HG02763 (cell line): ENCODE measurements around the gene NFAM1.

Experiments used
- ATAC-seq: cut with Tn5 transposase; IDR thresholded peaks from one replicate; pipeline ENCODE4 v1.9.1; 2021; ENCODE audit warnings: mild to moderate bottlenecking, moderate library complexity; ENCODE audit not compliant: unreplicated experiment

NFAM1 gene

DNA sequence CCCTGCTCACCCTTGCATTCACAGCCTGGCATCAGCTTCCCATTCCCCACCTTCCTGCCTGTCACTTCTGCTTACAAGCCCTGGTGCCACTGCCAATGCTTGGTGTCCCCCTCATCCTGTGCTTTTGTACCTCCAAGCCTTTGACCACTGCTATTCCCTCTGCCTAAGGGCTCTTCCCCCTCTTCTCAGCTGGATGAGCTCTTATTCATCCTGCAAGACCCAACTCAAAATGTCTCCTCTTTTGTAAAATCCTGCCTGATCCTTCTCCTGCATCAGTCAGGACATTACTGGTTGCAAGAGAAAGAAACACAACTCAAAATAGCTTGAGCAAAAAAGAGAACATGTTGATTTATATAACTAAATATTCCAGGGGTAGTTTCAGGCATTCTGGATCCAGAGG, 94.8 kb downstream of the NFAM1 start:
- no peak for ATAC-seq

DNA sequence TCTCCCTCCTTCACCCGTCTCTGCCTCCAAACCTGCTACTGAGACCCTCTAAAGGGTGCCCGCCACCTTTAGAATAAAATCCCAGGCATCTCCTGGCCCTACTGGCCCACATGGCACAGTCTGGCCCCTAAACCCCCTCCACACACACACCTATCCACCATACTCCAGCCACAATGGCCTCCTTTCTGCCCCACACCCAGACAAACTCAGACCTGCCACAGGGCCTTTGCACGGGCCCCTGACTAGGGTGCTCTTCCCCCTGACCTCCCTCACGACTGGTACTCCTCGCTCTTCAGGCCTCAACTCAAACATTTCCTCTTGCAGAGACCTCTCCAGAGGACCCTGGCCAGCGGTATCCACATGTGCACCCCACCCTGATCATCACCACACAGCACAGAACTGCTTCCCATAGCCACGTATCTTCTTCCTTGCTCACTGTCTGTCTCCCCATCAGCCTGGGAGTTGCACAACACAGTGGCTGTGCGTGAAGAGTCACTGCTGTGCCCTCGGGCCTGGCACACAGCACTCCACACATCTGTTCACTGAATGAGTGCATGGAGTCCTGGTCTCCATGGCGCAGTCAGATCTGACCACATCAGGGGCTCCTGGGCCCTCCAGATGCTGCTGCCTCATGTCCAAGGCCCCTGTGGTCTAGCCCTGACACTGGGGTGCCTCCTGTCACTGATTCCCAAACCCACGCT, 95.5 kb downstream of the NFAM1 start:
- no peak for ATAC-seq

DNA sequence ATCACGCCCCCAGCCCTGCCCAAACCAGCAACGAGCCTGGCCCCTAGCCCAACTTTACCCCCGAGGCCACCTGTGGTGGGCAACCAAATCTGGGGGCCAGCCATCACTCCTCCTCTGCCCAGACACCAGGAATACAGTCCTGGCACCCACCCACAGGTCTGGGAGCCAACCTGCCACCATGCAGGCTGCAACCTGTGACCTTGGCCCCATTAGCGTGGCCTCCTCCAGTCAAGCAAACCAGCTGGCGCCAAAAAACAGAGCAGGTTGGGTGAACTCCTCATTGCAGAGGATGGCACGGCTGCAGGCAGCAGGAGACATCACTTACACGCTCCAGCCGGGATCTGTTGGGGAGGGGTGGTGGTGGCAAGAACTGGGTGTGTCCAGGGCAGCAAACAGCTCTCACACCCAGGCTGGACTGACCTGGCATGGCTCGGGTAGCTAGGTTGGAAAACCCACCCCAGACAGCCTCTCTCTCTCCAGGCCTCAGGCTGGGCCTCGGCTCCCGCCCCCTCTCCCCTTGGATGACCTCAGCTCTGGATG, 96.3 kb downstream of the NFAM1 start:
- ATAC-seq: no peak

DNA sequence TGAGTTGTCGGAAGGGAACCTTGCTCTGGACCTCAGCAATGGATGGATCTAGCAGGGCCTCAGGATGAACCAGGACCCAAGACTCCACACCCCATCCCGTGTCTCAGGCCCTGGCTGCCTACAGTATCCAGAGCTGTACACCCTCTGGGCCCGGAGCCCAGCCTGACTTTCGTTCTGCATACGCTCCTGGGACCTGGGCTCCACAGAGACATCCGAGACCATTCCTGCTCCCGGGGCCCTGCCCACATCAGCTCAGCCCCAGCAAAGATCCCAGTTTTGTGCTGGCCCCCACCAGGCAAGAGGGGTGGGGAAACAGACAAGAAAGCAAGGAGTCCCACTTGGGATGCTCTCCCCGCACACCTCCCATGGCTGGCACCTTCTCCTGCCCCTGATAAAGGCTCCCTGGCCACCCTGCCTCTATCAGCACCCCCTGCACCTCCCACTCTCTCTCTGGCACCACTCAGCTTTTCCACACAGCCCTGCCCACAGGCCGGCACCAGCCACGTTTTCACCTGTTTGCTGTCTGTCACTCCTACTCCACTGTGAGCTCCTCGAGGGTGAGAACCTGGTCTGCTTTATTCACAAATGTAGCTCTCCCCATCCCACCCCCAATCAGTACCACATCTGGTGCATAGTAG, 97.2 kb downstream of the NFAM1 start:
- no peak for ATAC-seq

DNA sequence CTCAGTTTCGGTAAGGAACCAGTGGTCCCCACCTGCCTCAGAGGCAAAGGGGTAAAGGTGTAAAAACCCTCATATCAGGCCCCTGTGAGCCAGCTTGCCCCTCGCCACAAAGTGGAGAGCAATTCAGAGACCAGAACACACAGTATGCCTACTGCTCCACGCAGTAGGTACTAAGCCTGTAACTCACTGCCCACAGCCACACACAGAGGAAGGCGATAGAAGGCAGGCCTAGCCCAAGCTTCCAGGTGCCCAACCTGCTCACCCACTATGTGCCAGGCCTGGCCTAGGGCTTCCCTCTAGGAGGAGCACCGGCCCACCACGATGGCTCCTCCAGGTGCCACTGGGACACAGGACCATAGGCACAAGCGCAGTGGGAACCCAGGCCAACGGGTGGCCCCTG, 98.7 kb downstream of the NFAM1 start:
- no peak for ATAC-seq

DNA sequence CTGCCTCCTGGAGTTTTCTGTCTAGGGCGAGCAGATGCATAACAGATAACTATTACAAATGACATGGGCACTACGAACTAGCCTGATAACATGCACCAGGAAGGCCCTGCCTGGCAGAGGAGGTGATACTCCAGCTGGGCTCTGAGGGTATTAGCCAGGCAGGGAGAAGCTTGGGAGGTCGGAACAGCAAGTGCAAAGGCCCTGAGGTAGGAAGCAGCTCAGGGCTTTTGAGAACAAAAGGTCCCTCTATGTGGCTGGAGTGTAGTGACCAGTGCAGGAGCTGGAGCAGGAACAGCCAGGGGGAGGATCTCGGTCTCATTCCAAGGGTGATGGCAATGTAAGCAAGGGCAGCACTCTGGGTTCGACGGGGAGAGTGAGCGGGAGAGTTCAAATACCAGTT, 100.1 kb downstream of the NFAM1 start:
- no peak for ATAC-seq

DNA sequence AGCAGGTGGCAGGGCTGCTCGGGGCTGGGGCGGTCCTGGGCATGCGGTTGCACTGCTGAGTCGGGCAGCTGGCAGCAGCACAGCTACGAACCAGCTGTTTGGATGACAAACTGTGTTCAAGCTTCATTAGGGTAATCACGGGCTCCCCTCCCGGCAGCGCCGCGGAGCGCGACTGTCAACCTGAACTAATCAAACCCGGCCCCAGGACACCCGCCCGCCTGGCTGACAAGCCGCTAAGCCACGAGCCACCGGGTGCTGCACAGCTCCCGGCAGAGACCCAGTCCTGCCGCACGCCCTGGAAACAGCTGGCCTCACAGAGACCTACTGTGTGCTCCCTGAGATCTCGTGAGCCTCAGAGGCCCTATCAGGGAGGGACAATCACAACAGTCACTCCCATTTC, 101.2 kb downstream of the NFAM1 start:
- no peak for ATAC-seq
